HG03469 (cell line): ENCODE data around the gene WAS.
"Not testable (repeated sequence)": the region's sequence is repeated elsewhere in the genome, so short reads cannot be mapped to it uniquely, and the experiment has no call there.

Source experiments
- ATAC-seq: cut with Tn5 transposase; IDR thresholded peaks from one replicate; pipeline ENCODE4 v1.9.1; 2021; ENCODE audit warnings: mild to moderate bottlenecking, moderate library complexity, moderate number of reproducible peaks; ENCODE audit not compliant: unreplicated experiment

Gene WAS

DNA sequence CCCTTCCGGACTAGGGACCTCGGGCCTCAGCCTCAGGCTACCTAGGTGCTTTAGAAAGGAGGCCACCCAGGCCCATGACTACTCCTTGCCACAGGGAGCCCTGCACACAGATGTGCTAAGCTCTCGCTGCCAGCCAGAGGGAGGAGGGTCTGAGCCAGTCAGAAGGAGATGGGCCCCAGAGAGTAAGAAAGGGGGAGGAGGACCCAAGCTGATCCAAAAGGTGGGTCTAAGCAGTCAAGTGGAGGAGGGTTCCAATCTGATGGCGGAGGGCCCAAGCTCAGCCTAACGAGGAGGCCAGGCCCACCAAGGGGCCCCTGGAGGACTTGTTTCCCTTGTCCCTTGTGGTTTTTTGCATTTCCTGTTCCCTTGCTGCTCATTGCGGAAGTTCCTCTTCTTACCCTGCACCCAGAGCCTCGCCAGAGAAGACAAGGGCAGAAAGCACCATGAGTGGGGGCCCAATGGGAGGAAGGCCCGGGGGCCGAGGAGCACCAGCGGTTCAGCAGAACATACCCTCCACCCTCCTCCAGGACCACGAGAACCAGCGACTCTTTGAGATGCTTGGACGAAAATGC is at the start of gene WAS:
Gene WAS, plus strand, starts transcription at position 389 of the 572 bp plus-strand sequence. Its CDS starts 55 bp downstream, at position 444.
- ATAC-seq = no peak

DNA sequence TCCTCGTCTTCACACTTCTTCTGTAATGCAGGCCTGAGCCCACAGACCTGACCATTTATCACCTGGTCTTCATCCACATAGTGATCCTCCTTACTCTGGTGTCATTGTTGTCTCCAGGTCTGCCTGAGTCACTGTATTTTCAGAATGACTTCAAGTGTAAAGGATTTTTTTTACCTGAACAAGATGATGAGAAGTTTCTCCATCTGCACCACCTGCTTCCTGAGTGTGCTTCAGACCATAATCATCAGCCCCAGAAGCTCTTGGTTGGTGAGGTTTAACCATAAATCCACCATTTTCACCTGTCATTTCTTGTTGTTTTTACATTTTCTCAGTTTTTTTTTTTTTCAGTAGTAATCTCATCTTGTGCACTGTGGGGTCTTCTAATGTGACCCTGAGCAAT is 47.3 kb upstream of the WAS start:
- no peak for ATAC-seq

- no peak for ATAC-seq
Measured at GRCh38 chrX:48636776-48637175, 46.8 kb upstream of the WAS start.

- ATAC-seq = no peak
Measured at GRCh38 chrX:48645669-48646068, 37.9 kb upstream of the WAS start.

GRCh38 chrX:48648336-48648751 is 35.3 kb upstream of the WAS start:
- ATAC-seq = no peak

DNA sequence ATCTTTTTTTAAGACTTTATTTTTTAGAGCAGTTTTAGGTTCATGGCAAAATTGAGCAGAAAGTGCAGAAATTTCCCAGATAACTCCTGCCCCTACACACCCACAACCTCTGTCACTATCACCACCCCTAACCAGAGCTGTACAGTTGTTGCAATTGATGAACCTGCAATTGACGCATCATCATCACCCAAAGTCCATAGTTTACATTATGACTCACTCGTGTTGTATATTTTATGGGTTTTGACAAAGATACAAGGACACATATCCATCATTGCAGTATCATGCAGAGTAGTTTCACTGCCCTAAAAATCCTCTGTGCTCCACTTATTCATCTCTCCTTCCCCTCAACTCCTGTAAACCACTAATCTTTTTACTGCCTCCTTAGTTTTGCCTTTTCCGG is 34.5 kb upstream of the WAS start:
- ATAC-seq = no peak

GRCh38 chrX:48652055-48652579 is 31.5 kb upstream of the WAS start:
- not testable (repeated sequence) for ATAC-seq

DNA sequence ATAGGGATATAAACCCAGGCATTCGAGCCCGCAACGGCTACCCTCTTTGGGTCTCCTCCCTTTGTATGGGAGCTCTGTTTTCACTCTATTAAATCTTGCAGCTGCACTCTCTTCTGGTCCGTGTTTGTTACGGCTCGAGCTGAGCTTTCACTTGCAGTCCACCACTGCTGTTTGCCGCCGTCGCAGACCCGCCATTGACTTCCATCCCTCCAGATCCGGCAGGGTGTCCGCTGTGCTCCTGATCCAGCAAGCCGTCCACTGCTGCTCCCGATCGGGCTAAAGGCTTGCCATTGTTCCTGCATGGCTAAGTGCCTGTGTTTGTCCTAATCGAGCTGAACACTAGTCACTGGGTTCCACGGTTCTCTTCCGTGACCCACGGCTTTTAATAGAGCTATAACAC is 28.9 kb upstream of the WAS start:
- ATAC-seq = not testable (repeated sequence)

- not testable (repeated sequence) for ATAC-seq
Measured at GRCh38 chrX:48659686-48660085, 23.9 kb upstream of the WAS start.

DNA sequence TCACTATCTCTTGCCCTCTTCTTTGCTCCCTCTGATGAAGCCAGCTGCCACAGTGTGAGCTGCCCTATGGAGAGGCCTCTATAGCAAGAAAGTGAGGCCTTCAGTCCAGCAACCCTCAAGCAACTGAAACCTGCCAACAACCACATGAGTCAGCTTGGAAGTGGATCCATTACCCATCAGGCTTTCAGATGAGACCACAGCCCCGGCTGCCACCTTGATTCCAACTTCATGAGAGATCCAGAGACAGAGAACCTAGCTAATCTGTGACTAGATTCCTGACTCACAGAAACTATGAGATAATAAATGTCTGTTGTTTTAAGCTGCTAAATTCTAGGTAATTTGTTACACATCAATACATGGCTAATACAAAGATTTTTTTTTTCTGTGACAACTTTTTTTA is 20.4 kb upstream of the WAS start:
- ATAC-seq = no peak

DNA sequence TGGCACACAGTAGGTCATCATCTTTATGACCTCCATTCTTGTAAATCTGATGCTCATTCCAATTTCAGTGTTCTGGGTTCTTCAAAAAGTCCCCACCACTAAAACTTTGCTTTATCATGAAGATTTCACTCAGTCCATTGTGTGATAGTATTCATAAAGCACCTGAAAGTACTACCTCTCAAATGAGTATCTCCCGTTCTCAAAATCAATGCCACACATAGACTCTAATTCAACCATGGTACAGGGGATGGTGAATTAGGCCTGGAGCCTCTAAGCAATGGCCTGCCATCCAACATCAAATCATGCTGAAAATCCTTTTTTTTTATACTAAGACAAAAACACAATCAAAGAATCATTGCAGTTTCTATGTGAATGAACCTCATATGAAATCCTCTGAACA is 19.4 kb upstream of the WAS start:
- no peak for ATAC-seq

- no peak for ATAC-seq
Measured at GRCh38 chrX:48665991-48666390, 17.6 kb upstream of the WAS start.

DNA sequence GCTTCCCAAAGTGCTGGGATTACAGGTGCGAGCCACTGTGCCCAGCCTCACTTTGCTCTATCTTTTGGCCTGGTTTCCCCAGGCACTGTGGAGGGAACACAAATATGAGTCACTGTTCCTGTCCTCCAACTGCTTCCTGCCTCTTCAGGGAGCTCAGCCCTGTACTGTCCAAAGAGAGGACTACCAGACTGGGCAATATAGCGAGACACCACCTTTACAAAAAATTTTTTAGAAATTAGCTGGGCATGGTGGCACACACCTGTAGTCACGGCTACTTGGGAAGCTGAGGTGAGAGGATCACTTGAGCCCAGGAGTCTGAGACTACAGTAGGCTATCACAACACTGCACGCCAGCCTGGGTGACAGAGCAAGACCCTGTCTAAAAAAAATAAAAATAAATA is 16.9 kb upstream of the WAS start:
- ATAC-seq = no peak

GRCh38 chrX:48667509-48667908 is 16.1 kb upstream of the WAS start:
- no peak for ATAC-seq

GRCh38 chrX:48668187-48668586 is 15.4 kb upstream of the WAS start:
- not testable (repeated sequence) for ATAC-seq

DNA sequence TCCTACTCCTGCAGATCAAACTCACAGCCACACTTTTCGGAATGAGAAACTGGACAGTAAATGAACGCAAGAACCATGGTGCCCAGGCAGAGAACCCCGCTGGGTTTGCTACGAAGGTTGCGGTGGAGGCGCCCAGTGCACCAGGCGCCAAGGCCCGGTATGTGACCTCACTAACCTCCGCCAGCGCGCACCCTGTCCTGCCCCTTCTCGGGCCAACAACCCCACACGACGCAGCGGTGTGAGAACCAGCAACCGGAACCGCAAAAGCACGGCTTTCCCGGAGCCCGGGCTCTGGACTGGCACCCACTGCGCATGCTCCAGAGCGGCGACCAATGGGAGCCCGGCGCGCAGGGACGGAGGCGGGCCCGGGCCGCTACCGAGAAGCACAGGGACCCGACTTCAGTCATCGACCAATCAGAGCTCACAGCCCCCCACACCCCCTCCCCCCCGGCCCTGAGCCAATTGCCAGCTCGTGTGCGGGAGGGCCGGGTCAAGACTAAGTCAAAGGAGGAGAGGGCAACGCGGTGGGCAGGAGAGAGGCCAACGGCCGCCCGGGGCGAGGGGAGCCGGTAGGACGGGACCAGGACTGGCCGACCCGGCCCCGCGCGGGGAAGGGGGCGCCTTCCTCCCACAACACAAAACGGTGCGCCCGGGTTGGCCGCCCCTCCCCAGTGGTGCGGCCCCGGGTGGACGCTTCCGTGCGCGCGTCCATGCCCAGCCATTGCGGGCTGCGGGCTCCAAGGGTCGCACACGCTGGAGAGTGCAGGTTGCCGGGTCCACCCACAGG is 7.3 kb upstream of the WAS start:
- ATAC-seq = peak; percentile 85

DNA sequence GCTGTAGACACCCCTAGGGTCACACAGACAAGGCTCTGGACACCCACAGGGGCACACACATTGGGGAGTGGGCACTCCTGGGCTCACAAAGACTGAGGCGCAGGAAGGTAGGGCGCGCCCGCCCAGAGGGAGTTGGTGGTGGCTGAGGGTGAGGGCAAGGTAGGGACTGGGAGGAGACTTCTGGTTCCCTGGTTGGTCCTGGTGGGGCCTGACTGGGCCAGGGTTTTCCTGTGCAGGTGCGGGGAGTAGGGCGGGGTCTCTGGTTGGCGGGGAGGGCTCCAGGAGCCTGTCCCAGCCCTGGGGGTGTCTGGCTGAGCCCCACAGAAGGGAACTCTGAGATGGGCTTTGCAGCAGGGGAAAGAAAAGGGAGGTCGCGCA is 6.7 kb upstream of the WAS start:
- ATAC-seq = no peak

DNA sequence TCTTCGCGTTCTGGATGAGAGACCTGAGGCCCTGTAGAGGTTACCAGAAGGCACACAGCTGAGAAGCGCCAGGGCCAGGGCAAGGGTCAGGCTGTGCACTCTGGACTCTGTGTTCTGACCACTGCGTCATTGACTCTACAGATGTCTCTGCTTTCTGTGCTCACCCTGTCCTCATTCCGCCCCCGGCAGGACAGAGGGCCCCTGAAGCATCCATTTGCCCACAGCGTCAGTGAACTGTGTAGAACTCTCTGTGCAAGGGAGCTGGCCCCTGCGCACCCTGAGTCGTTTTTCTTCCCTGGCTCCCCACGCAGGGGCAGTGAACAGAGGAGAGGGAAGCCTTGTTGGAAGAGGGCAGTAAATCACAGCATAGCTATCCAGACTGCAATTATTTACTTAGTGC is 6.1 kb upstream of the WAS start:
- no peak for ATAC-seq

- not testable (repeated sequence) for ATAC-seq
Measured at GRCh38 chrX:48680467-48680866, 3.1 kb upstream of the WAS start.

DNA sequence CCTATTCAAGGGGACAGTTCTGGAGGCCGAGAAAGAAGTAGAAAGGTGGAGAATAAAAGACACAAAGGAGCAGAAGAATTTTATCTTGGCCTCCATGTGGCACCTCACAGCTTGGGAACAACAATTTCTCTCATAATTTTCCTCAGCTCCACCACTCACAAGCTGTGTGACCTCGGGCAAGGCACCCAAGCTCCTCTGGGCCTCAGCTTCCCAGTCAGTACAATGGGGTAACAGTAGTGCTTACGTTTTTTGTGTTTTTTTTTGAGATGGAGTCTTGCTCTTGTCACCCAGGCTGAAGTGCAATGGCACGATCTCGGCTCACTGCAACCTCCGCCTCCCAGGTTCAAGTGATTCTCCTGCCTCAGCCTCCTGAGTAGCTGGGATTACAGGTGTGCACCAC is 2.7 kb upstream of the WAS start:
- not testable (repeated sequence) for ATAC-seq

GRCh38 chrX:48681539-48682183 is 1.9 kb upstream of the WAS start:
- ATAC-seq = no peak

DNA sequence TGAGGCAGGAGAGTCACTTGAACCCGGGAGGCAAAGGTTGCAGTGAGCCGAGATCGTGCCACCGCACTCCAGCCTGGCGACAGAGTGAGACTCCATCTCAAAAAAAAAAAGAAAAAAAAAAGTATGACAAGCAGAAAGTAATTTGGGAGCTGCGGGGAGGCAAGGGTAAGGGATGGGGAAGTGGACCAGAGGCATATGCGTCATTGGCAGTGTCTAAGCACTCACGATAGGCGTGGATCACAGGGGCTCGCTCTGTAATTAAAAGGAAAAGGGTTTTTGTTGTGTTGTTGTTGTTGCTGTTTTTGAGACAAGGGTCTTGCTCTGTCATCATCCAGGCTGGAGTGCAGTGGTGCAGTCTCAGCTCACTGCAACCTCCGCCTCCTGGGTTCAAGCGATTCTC is 804 bp upstream of the WAS start:
- ATAC-seq = not testable (repeated sequence)
